SU-DHL-6 (cell line): ENCODE measurements around the gene HOOK2.

ENCODE experiments used
- CTCF ChIP-seq: fragments of 200-600 bp; sonication (generic); IDR thresholded peaks from one replicate; pipeline ENCODE4 v1.5.1; 2017; ENCODE audit warnings: antibody characterized with exemption, mild to moderate bottlenecking, low read length, moderate library complexity; ENCODE audit not compliant: insufficient read depth, poor library complexity, severe bottlenecking
- EZH2phosphoT487 ChIP-seq: fragments of 200-600 bp; sonication (generic), shearing (Covaris generic); conservative IDR thresholded peaks from 2 replicates; pipeline ENCODE4 v1.6.1; 2018; ENCODE audit warnings: mild to moderate bottlenecking, antibody characterized with exemption, low read length, moderate library complexity, mixed read lengths

GRCh38 chr19:12788682-12789097 is 13.3 kb upstream of the HOOK2 start:
- TF ChIP-seq CTCF = no peak
- TF ChIP-seq EZH2phosphoT487 = no peak
